Spleen (tissue), 7 donors: ENCODE results near the gene CUTA.

Experiments
- POLR2A ChIP-seq, 3 donors: fragments of 450-650 bp; IDR thresholded peaks; one replicate each; pipeline ENCODE4 v1.5.1; 2017; ENCODE audit warnings: antibody characterized with exemption in 3 of 3, mild to moderate bottlenecking in 1 of 3
- POLR2AphosphoS5 ChIP-seq, 3 donors: sonication (generic); formaldehyde crosslinking; IDR thresholded peaks; one replicate each; pipeline ENCODE4 v1.5.1; 2017; ENCODE audit warnings: antibody characterized with exemption in 3 of 3
- TF ChIP-seq, protein P1 (sequence below), 11 experiments: fragments of 200-600 bp in 7 of 11; fragments of 450-650 bp in 4 of 11; sonication (generic) in 4 of 11; IDR thresholded peaks in 8 of 11; conservative IDR thresholded peaks in 3 of 11; 1 replicate in 7 of 11; 2 replicates in 4 of 11; pipeline versions ENCODE4 v1.4.0 to v1.8.0; 2016 to 2021; ENCODE audit warnings: antibody characterized with exemption in 11 of 11, inconsistent platforms in 4 of 11, mild to moderate bottlenecking in 1 of 11
- donor health status: DM: no; HTN: no; CAD: no; lungs with moderate emphysema.
- donor health status: DM: no; HTN: no; CAD: no.
- donor health status: DM: no; HTN: no; CAD: no.

DNA sequence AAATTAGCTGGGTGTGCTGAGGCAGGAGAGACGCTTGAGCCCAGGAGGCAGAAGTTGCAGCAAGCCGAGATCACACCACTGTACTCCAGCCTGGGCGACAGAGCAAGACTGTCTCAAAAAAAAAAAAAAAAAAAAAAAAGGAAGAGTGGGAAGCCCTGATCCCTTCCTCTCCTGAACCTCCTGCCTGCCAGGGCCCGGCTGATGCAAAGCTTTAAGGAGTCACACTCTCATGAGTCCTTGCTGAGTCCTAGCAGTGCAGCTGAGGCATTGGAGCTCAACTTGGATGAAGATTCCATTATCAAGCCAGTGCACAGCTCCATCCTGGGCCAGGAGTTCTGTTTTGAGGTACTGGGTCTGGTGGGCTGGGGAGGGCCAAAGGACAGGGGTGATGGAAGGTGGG, 17.1 kb upstream of the CUTA start:
- TF ChIP-seq, protein P1, sequence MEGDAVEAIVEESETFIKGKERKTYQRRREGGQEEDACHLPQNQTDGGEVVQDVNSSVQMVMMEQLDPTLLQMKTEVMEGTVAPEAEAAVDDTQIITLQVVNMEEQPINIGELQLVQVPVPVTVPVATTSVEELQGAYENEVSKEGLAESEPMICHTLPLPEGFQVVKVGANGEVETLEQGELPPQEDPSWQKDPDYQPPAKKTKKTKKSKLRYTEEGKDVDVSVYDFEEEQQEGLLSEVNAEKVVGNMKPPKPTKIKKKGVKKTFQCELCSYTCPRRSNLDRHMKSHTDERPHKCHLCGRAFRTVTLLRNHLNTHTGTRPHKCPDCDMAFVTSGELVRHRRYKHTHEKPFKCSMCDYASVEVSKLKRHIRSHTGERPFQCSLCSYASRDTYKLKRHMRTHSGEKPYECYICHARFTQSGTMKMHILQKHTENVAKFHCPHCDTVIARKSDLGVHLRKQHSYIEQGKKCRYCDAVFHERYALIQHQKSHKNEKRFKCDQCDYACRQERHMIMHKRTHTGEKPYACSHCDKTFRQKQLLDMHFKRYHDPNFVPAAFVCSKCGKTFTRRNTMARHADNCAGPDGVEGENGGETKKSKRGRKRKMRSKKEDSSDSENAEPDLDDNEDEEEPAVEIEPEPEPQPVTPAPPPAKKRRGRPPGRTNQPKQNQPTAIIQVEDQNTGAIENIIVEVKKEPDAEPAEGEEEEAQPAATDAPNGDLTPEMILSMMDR (IDR thresholded peaks at IDR 0.05 in 8 of 11, conservative IDR thresholded peaks at IDR 0.05 in 3 of 11): no peak
- TF ChIP-seq POLR2A (IDR thresholded peaks at IDR 0.05) (no peak), POLR2AphosphoS5 (IDR thresholded peaks at IDR 0.05) (no peak)
